GM12874 (cell line): ENCODE measurements around the gene SNX2.

Source experiments
- TF ChIP-seq, protein P1 (sequence below): IDR thresholded peaks from 2 replicates; pipeline ENCODE4 v1.5.1; 2011; ENCODE audit warnings: low read depth, mild to moderate bottlenecking, control low read depth, low read length, moderate library complexity; ENCODE audit not compliant: insufficient read depth

The SNX2 gene

GRCh38 chr5:122844910-122845228, 70.0 kb downstream of the SNX2 start:
- TF ChIP-seq, protein P1, sequence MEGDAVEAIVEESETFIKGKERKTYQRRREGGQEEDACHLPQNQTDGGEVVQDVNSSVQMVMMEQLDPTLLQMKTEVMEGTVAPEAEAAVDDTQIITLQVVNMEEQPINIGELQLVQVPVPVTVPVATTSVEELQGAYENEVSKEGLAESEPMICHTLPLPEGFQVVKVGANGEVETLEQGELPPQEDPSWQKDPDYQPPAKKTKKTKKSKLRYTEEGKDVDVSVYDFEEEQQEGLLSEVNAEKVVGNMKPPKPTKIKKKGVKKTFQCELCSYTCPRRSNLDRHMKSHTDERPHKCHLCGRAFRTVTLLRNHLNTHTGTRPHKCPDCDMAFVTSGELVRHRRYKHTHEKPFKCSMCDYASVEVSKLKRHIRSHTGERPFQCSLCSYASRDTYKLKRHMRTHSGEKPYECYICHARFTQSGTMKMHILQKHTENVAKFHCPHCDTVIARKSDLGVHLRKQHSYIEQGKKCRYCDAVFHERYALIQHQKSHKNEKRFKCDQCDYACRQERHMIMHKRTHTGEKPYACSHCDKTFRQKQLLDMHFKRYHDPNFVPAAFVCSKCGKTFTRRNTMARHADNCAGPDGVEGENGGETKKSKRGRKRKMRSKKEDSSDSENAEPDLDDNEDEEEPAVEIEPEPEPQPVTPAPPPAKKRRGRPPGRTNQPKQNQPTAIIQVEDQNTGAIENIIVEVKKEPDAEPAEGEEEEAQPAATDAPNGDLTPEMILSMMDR = no peak

GRCh38 chr5:122845229-122846050, 70.6 kb downstream of the SNX2 start, which contains the start of gene SNX24:
Gene SNX24, plus strand, starts transcription at chr5:122845613. Its CDS starts 21 bp downstream, at chr5:122845634.
- TF ChIP-seq, protein P1 = no peak

- TF ChIP-seq, protein P1 = no peak
Observed at GRCh38 chr5:122846051-122846550, 71.2 kb downstream of the SNX2 start.

DNA sequence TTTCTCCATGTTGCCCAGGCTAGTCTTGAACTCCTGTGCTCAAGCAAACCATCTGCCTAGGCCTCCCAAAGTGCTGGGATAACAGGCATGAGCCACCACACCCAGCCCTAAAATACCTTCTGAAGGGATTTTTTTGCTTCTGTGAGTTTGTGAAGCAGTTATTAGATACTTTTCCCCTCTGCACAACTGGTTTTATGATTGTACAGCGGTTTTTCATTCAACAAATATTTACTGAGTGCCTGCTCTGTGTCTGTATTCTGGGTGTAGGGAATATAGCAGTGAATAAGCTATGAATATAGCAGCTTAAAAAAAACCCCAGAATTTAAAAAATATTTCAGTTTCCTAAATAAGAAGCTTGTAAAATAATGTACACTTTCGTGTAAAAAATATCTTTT, 72.8 kb downstream of the SNX2 start:
- TF ChIP-seq, protein P1 = no peak

DNA sequence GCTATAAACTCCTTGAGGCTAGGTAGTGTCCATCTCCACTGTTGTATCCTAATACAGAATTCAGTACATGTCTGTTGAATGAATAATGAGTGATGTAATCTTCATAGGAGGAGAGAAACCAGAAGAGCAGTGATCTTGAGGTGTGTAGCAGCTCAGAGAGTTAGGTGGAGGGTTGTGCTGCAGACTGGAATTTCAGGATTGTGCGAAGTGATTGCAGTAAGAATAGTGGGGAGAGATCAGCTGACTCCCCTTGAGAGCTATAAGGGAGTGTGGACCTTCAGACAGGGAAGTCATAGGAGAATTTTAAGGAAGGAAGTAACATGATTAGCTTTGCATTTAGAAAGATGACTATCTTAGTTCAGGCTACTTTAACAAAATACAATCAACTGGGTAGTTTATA, 74.9 kb downstream of the SNX2 start:
- TF ChIP-seq, protein P1 = no peak

DNA sequence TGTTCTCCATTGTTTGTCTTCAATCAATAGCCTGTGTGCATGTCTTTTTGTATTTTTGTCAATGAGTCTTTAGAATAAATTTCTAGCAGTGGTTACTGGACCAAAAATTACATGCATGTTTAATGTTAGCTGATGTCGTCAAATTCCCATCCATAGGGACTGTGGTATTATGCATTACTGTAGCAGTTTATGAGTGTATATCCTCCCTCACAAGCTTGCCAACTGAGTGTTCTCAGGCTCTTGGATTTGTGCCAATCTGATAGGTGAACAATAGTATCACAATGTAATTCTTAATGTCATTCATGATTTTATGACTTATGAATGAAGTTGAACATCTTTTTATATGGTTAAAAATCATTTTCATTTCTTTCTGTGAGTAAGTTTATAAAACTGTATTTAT, 83.6 kb downstream of the SNX2 start:
- TF ChIP-seq, protein P1 = no peak

- TF ChIP-seq, protein P1 = no peak
Observed at GRCh38 chr5:122863240-122863639, 88.4 kb downstream of the SNX2 start.
